ENCODE results near the gene TMEM101.

TMEM101 gene

DNA sequence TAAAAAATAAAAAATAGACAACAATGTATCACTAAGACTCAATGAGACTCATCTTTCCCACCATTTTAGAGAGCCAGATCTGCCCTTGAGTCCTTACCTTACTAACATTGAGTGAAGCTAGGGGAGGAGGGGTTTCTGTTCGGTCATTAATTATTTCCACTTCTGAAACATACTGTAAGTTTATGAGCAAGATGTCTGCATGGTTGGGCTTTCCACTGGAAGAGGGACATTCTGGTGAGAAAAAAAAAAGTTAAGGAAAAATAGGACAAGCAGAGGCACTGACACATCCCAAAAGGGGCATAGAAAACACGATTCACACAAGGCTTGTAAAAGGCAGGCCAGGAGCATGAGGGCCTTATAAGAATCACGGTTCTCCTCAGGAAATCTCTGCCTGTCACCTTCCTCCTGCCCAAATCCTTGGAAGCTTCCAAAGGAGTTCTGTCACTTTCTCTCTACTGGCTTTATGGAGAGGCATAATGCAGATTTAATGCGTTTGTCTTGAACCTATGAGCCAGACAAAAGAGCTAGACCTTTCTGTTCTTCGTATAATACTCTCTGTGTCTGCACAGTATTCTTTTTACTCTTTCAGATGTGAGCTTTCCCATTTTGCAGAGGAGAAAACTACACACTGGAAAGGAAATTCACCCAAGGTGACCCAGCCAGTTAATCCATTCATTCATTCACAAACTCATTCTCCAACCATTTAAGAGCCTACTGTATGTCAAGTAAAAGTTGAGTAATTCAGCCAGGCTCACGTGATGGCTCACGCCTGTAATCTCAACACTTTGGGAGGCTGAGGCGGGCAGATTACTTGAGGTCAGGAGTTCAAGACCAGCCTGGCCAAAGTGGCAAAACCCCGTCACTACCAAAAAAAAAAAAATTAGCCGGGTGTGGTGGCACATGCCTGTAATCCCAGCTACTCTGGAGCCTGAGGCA lies 49.2 kb upstream of the TMEM101 start (continued):
- TF ChIP-seq, protein P1, sequence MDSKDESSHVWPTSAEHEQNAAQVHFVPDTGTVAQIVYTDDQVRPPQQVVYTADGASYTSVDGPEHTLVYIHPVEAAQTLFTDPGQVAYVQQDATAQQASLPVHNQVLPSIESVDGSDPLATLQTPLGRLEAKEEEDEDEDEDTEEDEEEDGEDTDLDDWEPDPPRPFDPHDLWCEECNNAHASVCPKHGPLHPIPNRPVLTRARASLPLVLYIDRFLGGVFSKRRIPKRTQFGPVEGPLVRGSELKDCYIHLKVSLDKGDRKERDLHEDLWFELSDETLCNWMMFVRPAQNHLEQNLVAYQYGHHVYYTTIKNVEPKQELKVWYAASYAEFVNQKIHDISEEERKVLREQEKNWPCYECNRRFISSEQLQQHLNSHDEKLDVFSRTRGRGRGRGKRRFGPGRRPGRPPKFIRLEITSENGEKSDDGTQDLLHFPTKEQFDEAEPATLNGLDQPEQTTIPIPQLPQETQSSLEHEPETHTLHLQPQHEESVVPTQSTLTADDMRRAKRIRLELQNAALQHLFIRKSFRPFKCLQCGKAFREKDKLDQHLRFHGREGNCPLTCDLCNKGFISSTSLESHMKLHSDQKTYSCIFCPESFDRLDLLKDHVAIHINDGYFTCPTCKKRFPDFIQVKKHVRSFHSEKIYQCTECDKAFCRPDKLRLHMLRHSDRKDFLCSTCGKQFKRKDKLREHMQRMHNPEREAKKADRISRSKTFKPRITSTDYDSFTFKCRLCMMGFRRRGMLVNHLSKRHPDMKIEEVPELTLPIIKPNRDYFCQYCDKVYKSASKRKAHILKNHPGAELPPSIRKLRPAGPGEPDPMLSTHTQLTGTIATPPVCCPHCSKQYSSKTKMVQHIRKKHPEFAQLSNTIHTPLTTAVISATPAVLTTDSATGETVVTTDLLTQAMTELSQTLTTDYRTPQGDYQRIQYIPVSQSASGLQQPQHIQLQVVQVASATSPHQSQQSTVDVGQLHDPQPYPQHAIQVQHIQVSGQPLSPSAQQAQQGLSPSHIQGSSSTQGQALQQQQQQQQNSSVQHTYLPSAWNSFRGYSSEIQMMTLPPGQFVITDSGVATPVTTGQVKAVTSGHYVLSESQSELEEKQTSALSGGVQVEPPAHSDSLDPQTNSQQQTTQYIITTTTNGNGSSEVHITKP (tag by site-specific recombination; IDR thresholded peaks at IDR 0.05) = peak; percentile 63
- peak; percentile 67 for TF ChIP-seq PRDM1 (tag by site-specific recombination; IDR thresholded peaks at IDR 0.05)
- TF ChIP-seq, protein P2, sequence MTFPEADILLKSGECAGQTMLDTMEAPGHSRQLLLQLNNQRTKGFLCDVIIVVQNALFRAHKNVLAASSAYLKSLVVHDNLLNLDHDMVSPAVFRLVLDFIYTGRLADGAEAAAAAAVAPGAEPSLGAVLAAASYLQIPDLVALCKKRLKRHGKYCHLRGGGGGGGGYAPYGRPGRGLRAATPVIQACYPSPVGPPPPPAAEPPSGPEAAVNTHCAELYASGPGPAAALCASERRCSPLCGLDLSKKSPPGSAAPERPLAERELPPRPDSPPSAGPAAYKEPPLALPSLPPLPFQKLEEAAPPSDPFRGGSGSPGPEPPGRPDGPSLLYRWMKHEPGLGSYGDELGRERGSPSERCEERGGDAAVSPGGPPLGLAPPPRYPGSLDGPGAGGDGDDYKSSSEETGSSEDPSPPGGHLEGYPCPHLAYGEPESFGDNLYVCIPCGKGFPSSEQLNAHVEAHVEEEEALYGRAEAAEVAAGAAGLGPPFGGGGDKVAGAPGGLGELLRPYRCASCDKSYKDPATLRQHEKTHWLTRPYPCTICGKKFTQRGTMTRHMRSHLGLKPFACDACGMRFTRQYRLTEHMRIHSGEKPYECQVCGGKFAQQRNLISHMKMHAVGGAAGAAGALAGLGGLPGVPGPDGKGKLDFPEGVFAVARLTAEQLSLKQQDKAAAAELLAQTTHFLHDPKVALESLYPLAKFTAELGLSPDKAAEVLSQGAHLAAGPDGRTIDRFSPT (tag by site-specific recombination; IDR thresholded peaks at IDR 0.05) = 0 out of 2 replicates have a peak, but pooled peaks have one; percentile 17
- TF ChIP-seq, protein P3, sequence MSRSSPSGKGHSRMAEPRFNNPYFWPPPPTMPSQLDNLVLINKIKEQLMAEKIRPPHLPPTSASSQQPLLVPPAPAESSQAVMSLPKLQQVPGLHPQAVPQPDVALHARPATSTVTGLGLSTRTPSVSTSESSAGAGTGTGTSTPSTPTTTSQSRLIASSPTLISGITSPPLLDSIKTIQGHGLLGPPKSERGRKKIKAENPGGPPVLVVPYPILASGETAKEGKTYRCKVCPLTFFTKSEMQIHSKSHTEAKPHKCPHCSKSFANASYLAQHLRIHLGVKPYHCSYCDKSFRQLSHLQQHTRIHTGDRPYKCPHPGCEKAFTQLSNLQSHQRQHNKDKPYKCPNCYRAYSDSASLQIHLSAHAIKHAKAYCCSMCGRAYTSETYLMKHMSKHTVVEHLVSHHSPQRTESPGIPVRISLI (tag by site-specific recombination; IDR thresholded peaks at IDR 0.05) = peak; percentile 28; the same call in 1 of the 2 replicates
- TF ChIP-seq, protein P4, sequence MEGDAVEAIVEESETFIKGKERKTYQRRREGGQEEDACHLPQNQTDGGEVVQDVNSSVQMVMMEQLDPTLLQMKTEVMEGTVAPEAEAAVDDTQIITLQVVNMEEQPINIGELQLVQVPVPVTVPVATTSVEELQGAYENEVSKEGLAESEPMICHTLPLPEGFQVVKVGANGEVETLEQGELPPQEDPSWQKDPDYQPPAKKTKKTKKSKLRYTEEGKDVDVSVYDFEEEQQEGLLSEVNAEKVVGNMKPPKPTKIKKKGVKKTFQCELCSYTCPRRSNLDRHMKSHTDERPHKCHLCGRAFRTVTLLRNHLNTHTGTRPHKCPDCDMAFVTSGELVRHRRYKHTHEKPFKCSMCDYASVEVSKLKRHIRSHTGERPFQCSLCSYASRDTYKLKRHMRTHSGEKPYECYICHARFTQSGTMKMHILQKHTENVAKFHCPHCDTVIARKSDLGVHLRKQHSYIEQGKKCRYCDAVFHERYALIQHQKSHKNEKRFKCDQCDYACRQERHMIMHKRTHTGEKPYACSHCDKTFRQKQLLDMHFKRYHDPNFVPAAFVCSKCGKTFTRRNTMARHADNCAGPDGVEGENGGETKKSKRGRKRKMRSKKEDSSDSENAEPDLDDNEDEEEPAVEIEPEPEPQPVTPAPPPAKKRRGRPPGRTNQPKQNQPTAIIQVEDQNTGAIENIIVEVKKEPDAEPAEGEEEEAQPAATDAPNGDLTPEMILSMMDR (tag by site-specific recombination; IDR thresholded peaks at IDR 0.05) = no peak
- no peak for TF ChIP-seq ZNF335 (tag by site-specific recombination; conservative IDR thresholded peaks at IDR 0.05)

DNA sequence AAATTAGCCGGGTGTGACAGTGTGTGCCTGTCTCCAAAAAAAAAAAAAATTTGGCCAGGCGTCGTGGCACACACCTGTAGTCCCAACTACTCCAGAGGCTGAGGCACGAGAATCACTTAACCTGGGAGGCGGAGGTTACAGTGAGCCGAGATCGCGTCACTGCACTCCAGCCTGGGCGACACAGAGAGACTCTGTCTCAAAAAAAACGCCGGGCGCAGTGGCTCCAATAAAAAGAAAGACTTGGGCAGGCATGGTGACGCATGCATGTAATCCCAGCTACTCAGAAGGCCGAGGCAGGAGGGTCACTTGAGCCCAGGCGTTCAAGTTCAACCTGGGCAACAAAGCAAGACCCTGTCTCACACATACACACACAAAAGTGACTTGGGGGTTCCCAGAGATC lies 48.1 kb upstream of the TMEM101 start:
- no peak overlapping the region for H3K4me3 ChIP-seq (ENCODE audit: low read depth, low read length)
- no peaks in the 10 kb centered on the region for H3K9me3 ChIP-seq (ENCODE audit: control insufficient read depth, insufficient read depth, low read depth, low read length)
- CTCF ChIA-PET = interaction anchor here (0.9 to 1.7 kb wide), 3 partner anchors 21 to 53 kb away, joined by 3 to 12 read pairs (median 4); no protein-coding TSS in a partner anchor
- POLR2A ChIA-PET = interaction anchor here (0.7 kb wide), 1 partner anchor 8 kb away, joined by 4 read pairs; no protein-coding TSS in a partner anchor
- H3K27ac ChIP-seq (ENCODE audit: extremely low read depth, low read depth, low read length) = no peak overlapping the region
- H3K36me3 ChIP-seq (ENCODE audit: control insufficient read depth in 2 of 2, insufficient read depth in 1 of 2, low read length in 2 of 2) = peaks cover 55 to 62% of the 10 kb centered on the region in 2 experiments
- no peaks in the 10 kb centered on the region for H3K4me1 ChIP-seq (ENCODE audit: control insufficient read depth, insufficient read depth, low read length)
- TF ChIP-seq ZNF830 (tag by site-specific recombination; IDR thresholded peaks at IDR 0.05; ENCODE audit: low read depth) = no peak
- no peak for TF ChIP-seq ZNF677 (tag by site-specific recombination; IDR thresholded peaks at IDR 0.05)
- TF ChIP-seq, protein P1 (tag by site-specific recombination; IDR thresholded peaks at IDR 0.05) = no peak
- TF ChIP-seq ZNF184 (tag by site-specific recombination; IDR thresholded peaks at IDR 0.05) = no peak
- TF ChIP-seq GLI4 (tag by site-specific recombination; IDR thresholded peaks at IDR 0.05) = no peak
- TF ChIP-seq EGR2 (tag by site-specific recombination; IDR thresholded peaks at IDR 0.05; ENCODE audit: low read depth) = no peak
- TF ChIP-seq, protein P4 (tag by site-specific recombination; IDR thresholded peaks at IDR 0.05) = no peak
- TF ChIP-seq TCF7L2 (IDR thresholded peaks at IDR 0.05; ENCODE audit: borderline replicate concordance, low read depth, low read length) = no peak
- no peak for TF ChIP-seq ZFP37 (tag by site-specific recombination; IDR thresholded peaks at IDR 0.05)
